PC-9 (cell line): ENCODE data around the gene KLRC3. TPM values are rescaled to one million over a fixed set of nuclear protein-coding genes. Genes with fewer than 3 reads are reported as not detected.

ENCODE experiments used
- BruUV-seq: library from RNA; stranded (reverse); fragments of 400-500 nt; replicated peaks from 2 replicates; lab custom pipeline; 2021; lab: Mats Ljungman, UMichigan
- CTCF ChIA-PET: fragments of 300-600 bp; sonication (Branson Sonifier 250); formaldehyde crosslinking; loops from one replicate; lab custom pipeline; 2022; ENCODE audit warnings: antibody characterized with exemption; lab: Charles Lee
- POLR2A ChIA-PET: fragments of 300-600 bp; sonication (Branson Sonifier 250); formaldehyde crosslinking; loops from one replicate; lab custom pipeline; 2022; ENCODE audit warnings: antibody characterized with exemption; ENCODE audit not compliant: unreplicated experiment; lab: Charles Lee
- DNase-seq, 2 experiments: peaks; one replicate each; pipeline versions ENCODE4 v3.0.0 to v3.0.0-alpha.2; 2015 to 2022; ENCODE audit warnings: mixed read lengths in 1 of 2
- H2AFZ ChIP-seq: fragments of 200-600 bp; sonication (generic); 2 replicates; pipeline ENCODE4 v1.8.1; 2017; ENCODE audit warnings: antibody characterized with exemption
- H3F3A ChIP-seq: fragments of 200-600 bp; sonication (generic); 2 replicates; pipeline ENCODE4 v1.8.1; 2017; ENCODE audit warnings: antibody characterized with exemption, mild to moderate bottlenecking, low read depth; ENCODE audit not compliant: insufficient read depth
- H3K27ac ChIP-seq: fragments of 200-600 bp; sonication (generic); 2 replicates; pipeline ENCODE4 v1.6.1; 2016; ENCODE audit warnings: mixed run types
- H3K27me3 ChIP-seq: fragments of 200-600 bp; sonication (generic); 2 replicates; pipeline ENCODE4 v1.6.1; 2016; ENCODE audit warnings: low read depth, mixed run types; ENCODE audit not compliant: insufficient read depth
- H3K36me3 ChIP-seq: fragments of 200-600 bp; sonication (generic); 2 replicates; pipeline ENCODE4 v1.6.1; 2016; ENCODE audit warnings: low read depth, mixed run types
- H3K4me1 ChIP-seq: fragments of 200-600 bp; sonication (generic); replicated peaks from 2 replicates; pipeline ENCODE4 v1.6.1; 2016; ENCODE audit warnings: mixed run types; ENCODE audit not compliant: insufficient read depth
- H3K4me2 ChIP-seq: fragments of 200-600 bp; sonication (generic); 2 replicates; pipeline ENCODE4 v1.6.1; 2017; ENCODE audit warnings: mixed run types
- H3K4me3 ChIP-seq: fragments of 200-600 bp; sonication (generic); 2 replicates; pipeline ENCODE4 v1.6.1; 2016; ENCODE audit warnings: mixed run types
- H3K79me2 ChIP-seq: fragments of 200-600 bp; sonication (generic); 2 replicates; pipeline ENCODE4 v1.6.1; 2017; ENCODE audit warnings: low read depth, mixed run types
- H3K9me2 ChIP-seq: fragments of 200-600 bp; sonication (generic); 2 replicates; pipeline ENCODE4 v1.8.1; 2017; ENCODE audit warnings: mild to moderate bottlenecking; ENCODE audit not compliant: insufficient read depth
- H3K9me3 ChIP-seq: fragments of 200-600 bp; sonication (generic); 2 replicates; pipeline ENCODE4 v1.8.1; 2016; ENCODE audit warnings: low read depth; ENCODE audit not compliant: insufficient read depth
- H4K20me1 ChIP-seq: fragments of 200-600 bp; sonication (generic); 2 replicates; pipeline ENCODE4 v1.8.1; 2017; ENCODE audit not compliant: insufficient read depth
- CTCF ChIP-seq: fragments of 200-600 bp; sonication (generic); conservative IDR thresholded peaks from 2 replicates; pipeline ENCODE4 v1.6.1; 2017; ENCODE audit warnings: mixed run types, antibody characterized with exemption, mild to moderate bottlenecking, moderate library complexity
- EZH2 ChIP-seq: fragments of 200-600 bp; sonication (generic); IDR thresholded peaks from 2 replicates; pipeline ENCODE4 v1.8.0; 2017; ENCODE audit warnings: antibody characterized with exemption, low read depth
- intact Hi-C: fragments of 100-400 bp; cut with micrococcal nuclease; formaldehyde crosslinking; loops from one replicate; pipeline ENCODE4 v1.10.0; 2022; ENCODE audit not compliant: unreplicated experiment
- total RNA-seq: library from RNA; stranded (reverse); gene quantifications from 2 replicates; pipeline ENCODE4 v1.2.3, GENCODE V29; 2021

The KLRC3 gene
- total RNA-seq, 1 experiment from 2014 or later, result not detected

GRCh38 chr12:10363914-10364814 lies 56.2 kb downstream of the KLRC3 start:
- peaks cover 30% of the 10 kb centered on the region for H3K4me1 ChIP-seq

GRCh38 chr12:10363658-10363913 lies 56.8 kb downstream of the KLRC3 start:
- intact Hi-C loops, result loop anchor here (10.0 kb wide), 1 partner anchor 391 kb away; no protein-coding TSS in a partner anchor
- no peaks in the 10 kb centered on the region for H3K79me2 ChIP-seq
- peak overlapping the region; percentile 93 for H3K4me2 ChIP-seq
- H3K36me3 ChIP-seq, result no peaks in the 10 kb centered on the region
- no peak overlapping the region; the same call in 1 of the 2 replicates for H3K4me3 ChIP-seq
- H3K9me3 ChIP-seq, result no peaks in the 10 kb centered on the region
- no peaks in the 10 kb centered on the region for H4K20me1 ChIP-seq
- POLR2A ChIA-PET, result interaction anchor here (0.7 kb wide), 1 partner anchor 174 kb away, joined by 7 read pairs; no protein-coding TSS in a partner anchor
- no peak for TF ChIP-seq EZH2
- no peak for TF ChIP-seq CTCF
- H3K27ac ChIP-seq, result no peak overlapping the region
- H2AFZ ChIP-seq, result peak overlapping the region; percentile 91; the same call in 1 of the 2 replicates
- H3K9me2 ChIP-seq, result no peaks in the 10 kb centered on the region
- DNase-seq, result no peak
- BruUV-seq, result no TSS peak
- no peaks in the 10 kb centered on the region; the same call in 1 of the 2 replicates for H3F3A ChIP-seq
- H3K27me3 ChIP-seq, result no peaks in the 10 kb centered on the region
- peaks cover 30% of the 10 kb centered on the region for H3K4me1 ChIP-seq
- CTCF ChIA-PET, result no interaction called here

More at GRCh38 chr12:10363914-10364814, 56.2 kb downstream of the KLRC3 start:
- intact Hi-C loops, result loop anchor here (10.0 kb wide), 1 partner anchor 391 kb away; no protein-coding TSS in a partner anchor
- no peak for TF ChIP-seq EZH2
- no peak for TF ChIP-seq CTCF
- BruUV-seq, result TSS peak; percentile 56
- ChIA-PET POLR2A (interaction anchor here (0.6 to 0.7 kb wide), 4 partner anchors 28 to 36 kb away, joined by 4 to 9 read pairs (median 4); no protein-coding TSS in a partner anchor), CTCF (no interaction called here)
- Histone ChIP-seq H3K4me2 (peak overlapping the region; percentile 93), H3K9me3 (no peaks in the 10 kb centered on the region), H3K9me2 (no peaks in the 10 kb centered on the region), H4K20me1 (no peaks in the 10 kb centered on the region), H3K79me2 (no peaks in the 10 kb centered on the region), H3K36me3 (no peaks in the 10 kb centered on the region), H3K27me3 (no peaks in the 10 kb centered on the region), H2AFZ (peak overlapping the region; percentile 91), H3K27ac (peak overlapping the region; percentile 63), H3F3A (no peaks in the 10 kb centered on the region; the same call in 1 of the 2 replicates), H3K4me3 (peak overlapping the region; percentile 77)
- DNase-seq, result peak in 1 of 2 experiments; percentile 48

GRCh38 chr12:10362828-10363657 lies 57.4 kb downstream of the KLRC3 start:
- DNase-seq, result no peak
- H3K27me3 ChIP-seq, result no peaks in the 10 kb centered on the region
- no peaks in the 10 kb centered on the region for H3K36me3 ChIP-seq
- H3K79me2 ChIP-seq, result no peaks in the 10 kb centered on the region
- H3K4me2 ChIP-seq, result no peak overlapping the region; the same call in 1 of the 2 replicates
- H3K4me3 ChIP-seq, result no peak overlapping the region
- no peaks in the 10 kb centered on the region for H3K9me3 ChIP-seq
- no peak overlapping the region for H3K27ac ChIP-seq
- H2AFZ ChIP-seq, result no peak overlapping the region
- peaks cover 30% of the 10 kb centered on the region for H3K4me1 ChIP-seq
- intact Hi-C loops, result loop anchor here (10.0 kb wide), 1 partner anchor 392 kb away; no protein-coding TSS in a partner anchor
- no peaks in the 10 kb centered on the region for H3K9me2 ChIP-seq
- no peaks in the 10 kb centered on the region; the same call in 1 of the 2 replicates for H3F3A ChIP-seq
- CTCF ChIA-PET, result interaction anchor here (0.6 to 0.7 kb wide), 2 partner anchors 40 to 172 kb away, joined by 3 to 5 read pairs; no protein-coding TSS in a partner anchor
- no TSS peak for BruUV-seq
- TF ChIP-seq CTCF (no peak), EZH2 (no peak)
- no peaks in the 10 kb centered on the region for H4K20me1 ChIP-seq
- POLR2A ChIA-PET, result interaction anchor here (0.7 kb wide), 1 partner anchor 173 kb away, joined by 7 read pairs; no protein-coding TSS in a partner anchor
